AG09309 (cell line): Measurements from ENCODE around the gene GDNF.

ENCODE experiments used
- DNase-seq: peaks from one replicate; pipeline ENCODE4 v3.0.0-alpha.2; 2010; ENCODE audit warnings: low read depth
- H3K4me3 ChIP-seq: 2 replicates; pipeline ENCODE4 v1.5.1; 2011; ENCODE audit warnings: mild to moderate bottlenecking, low read depth, low read length, moderate library complexity; ENCODE audit not compliant: control insufficient read depth
- CTCF ChIP-seq: IDR thresholded peaks from 2 replicates; pipeline ENCODE4 v1.5.1; 2011; ENCODE audit warnings: mild to moderate bottlenecking, low read depth, low read length, inconsistent platforms; ENCODE audit not compliant: insufficient read depth, control insufficient read depth; ENCODE audit errors: missing control alignments

GDNF gene

GRCh38 chr5:37860206-37860605 is 20.4 kb upstream of the GDNF start:
- no peak for TF ChIP-seq CTCF
- no peak overlapping the region for H3K4me3 ChIP-seq
- no peak for DNase-seq

- TF ChIP-seq CTCF, result no peak
- H3K4me3 ChIP-seq, result no peak overlapping the region
- DNase-seq, result no peak
These were observed 20.0 kb upstream of the GDNF start for GRCh38 chr5:37859805-37860204.

- no peak for TF ChIP-seq CTCF
- no peak for DNase-seq
- no peak overlapping the region for H3K4me3 ChIP-seq
These were observed 18.4 kb upstream of the GDNF start for GRCh38 chr5:37858250-37858649.

- DNase-seq, result no peak
- no peak for TF ChIP-seq CTCF
- H3K4me3 ChIP-seq, result no peak overlapping the region
These were observed 17.9 kb upstream of the GDNF start for GRCh38 chr5:37857696-37858095.

- no peak for TF ChIP-seq CTCF
- H3K4me3 ChIP-seq, result no peak overlapping the region
- no peak for DNase-seq
These were observed 15.6 kb upstream of the GDNF start for GRCh38 chr5:37855438-37855837.

GRCh38 chr5:37851305-37851704 is 11.5 kb upstream of the GDNF start:
- TF ChIP-seq CTCF, result no peak
- no peak overlapping the region for H3K4me3 ChIP-seq
- no peak for DNase-seq

GRCh38 chr5:37850226-37850865 is 10.5 kb upstream of the GDNF start:
- H3K4me3 ChIP-seq, result no peak overlapping the region
- no peak for DNase-seq
- no peak for TF ChIP-seq CTCF
